ENCODE results near the gene ALPI. TPM values are rescaled to one million over a fixed set of nuclear protein-coding genes. Genes with fewer than 3 reads are reported as not detected.

Gene ALPI
- total and polyA plus RNA-seq, 10 donors = not detected

GRCh38 chr2:232458051-232458660 is 2.2 kb downstream of the ALPI start:
- H3K36me3 ChIP-seq = no peaks in the 10 kb centered on the region
- TF ChIP-seq POLR2A (IDR thresholded peaks at IDR 0.05) = no peak
- TF ChIP-seq POLR2AphosphoS5 (IDR thresholded peaks at IDR 0.05) = no peak
- TF ChIP-seq CTCF (IDR thresholded peaks at IDR 0.05 in 8 of 11, conservative IDR thresholded peaks at IDR 0.05 in 3 of 11) = no peak
- no peaks in the 10 kb centered on the region for H3K4me1 ChIP-seq
- peak; percentile 59 for DNase-seq
- H3K27me3 ChIP-seq (replicated peaks in 1 of 7) = peaks cover 0 to 46% (median 14%) of the 10 kb centered on the region in 7 donors
- no peaks in the 10 kb centered on the region for H3K9me3 ChIP-seq
- intact Hi-C loops (cut with DNase I; ENCODE audit: low total_unique reads) = loop anchor here (10.0 kb wide), 1 partner anchor 67 kb away; the partner anchor contains the start of genes CHRND and PRSS56
- WGBS, 5 donors = 82 to 88% (median 86%) methylated on average over 11 to 25 of the region's 25 CpGs
- H3K27ac ChIP-seq = no peak overlapping the region
- no peak overlapping the region for H3K4me3 ChIP-seq

GRCh38 chr2:232458661-232459418 is 2.9 kb downstream of the ALPI start:
- intact Hi-C loops (cut with DNase I; ENCODE audit: low total_unique reads) = loop anchor here (10.0 kb wide), 1 partner anchor 66 kb away; the partner anchor contains the start of genes CHRND and PRSS56
- Histone ChIP-seq H3K4me1 (no peaks in the 10 kb centered on the region), H3K9me3 (no peaks in the 10 kb centered on the region), H3K27me3 (replicated peaks in 1 of 7) (peaks cover 0 to 46% (median 14%) of the 10 kb centered on the region in 7 donors), H3K36me3 (no peaks in the 10 kb centered on the region), H3K27ac (no peak overlapping the region), H3K4me3 (no peak overlapping the region)
- DNase-seq = peak; percentile 66
- TF ChIP-seq CTCF (IDR thresholded peaks at IDR 0.05 in 8 of 11, conservative IDR thresholded peaks at IDR 0.05 in 3 of 11) = no peak
- 52 to 67% (median 59%) methylated on average over 42 to 56 of the region's 56 CpGs for WGBS, 5 donors

GRCh38 chr2:232459419-232460035 is 3.6 kb downstream of the ALPI start:
- Histone ChIP-seq H3K9me3 (no peaks in the 10 kb centered on the region), H3K36me3 (no peaks in the 10 kb centered on the region), H3K4me1 (no peaks in the 10 kb centered on the region), H3K27me3 (replicated peaks in 1 of 7) (peaks cover 0 to 53% (median 14%) of the 10 kb centered on the region in 7 donors), H3K27ac (no peak overlapping the region), H3K4me3 (no peak overlapping the region)
- no peak for TF ChIP-seq CTCF (IDR thresholded peaks at IDR 0.05 in 8 of 11, conservative IDR thresholded peaks at IDR 0.05 in 3 of 11)
- no peak for TF ChIP-seq POLR2AphosphoS5 (IDR thresholded peaks at IDR 0.05)
- intact Hi-C loops (cut with DNase I; ENCODE audit: low total_unique reads) = loop anchor here (10.0 kb wide), 1 partner anchor 65 kb away; the partner anchor contains the start of genes CHRND and PRSS56
- WGBS, 5 donors = 85 to 96% (median 92%) methylated on average over 5 to 11 of the region's 11 CpGs
- peak; percentile 53 for DNase-seq

DNA sequence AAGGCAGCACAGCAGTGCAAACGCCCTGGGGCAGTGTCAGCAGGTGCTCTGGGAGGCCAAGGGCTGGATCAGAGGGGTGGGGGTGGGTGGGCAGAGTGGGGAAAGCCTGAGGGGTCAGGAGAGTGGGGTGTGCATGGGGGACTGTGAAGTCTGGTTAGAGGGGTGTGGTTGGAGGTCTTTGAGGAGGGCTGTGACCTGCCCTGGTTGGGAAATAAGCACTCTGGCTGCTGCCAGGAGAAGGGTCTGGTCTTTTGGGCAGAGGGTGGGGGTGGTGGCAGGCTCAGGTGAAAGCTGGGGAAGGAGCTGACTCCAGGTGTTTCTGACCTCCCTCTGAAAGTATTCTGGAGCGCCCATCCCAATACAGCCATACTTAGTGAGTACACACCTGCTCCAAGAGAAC is 4.2 kb downstream of the ALPI start:
- DNase-seq = peak; percentile 35

More for the DNA sequence above, 4.2 kb downstream of the ALPI start:
- Histone ChIP-seq H3K4me3 (no peak overlapping the region), H3K36me3 (no peaks in the 10 kb centered on the region), H3K4me1 (no peaks in the 10 kb centered on the region), H3K27me3 (replicated peaks in 1 of 7) (peaks cover 0 to 53% (median 14%) of the 10 kb centered on the region in 7 donors), H3K9me3 (no peaks in the 10 kb centered on the region), H3K27ac (no peak overlapping the region)
- intact Hi-C loops (cut with DNase I; ENCODE audit: low total_unique reads) = no loop called here
- WGBS, 5 donors = 63 to 65% (median 64%) methylated on average over 2 of the region's 2 CpGs
- TF ChIP-seq POLR2A (IDR thresholded peaks at IDR 0.05) (no peak), CTCF (IDR thresholded peaks at IDR 0.05 in 8 of 11, conservative IDR thresholded peaks at IDR 0.05 in 3 of 11) (no peak), POLR2AphosphoS5 (IDR thresholded peaks at IDR 0.05) (no peak)
